K562 (cell line): ENCODE measurements around the gene ANKRD65. TPM values are rescaled to one million over a fixed set of nuclear protein-coding genes. Genes with fewer than 3 reads are reported as not detected.

ENCODE experiments used
- ARHGAP35 ChIP-seq: fragments of 450-650 bp; IDR thresholded peaks from 2 replicates; pipeline ENCODE4 v1.6.1; 2018; ENCODE audit not compliant: partially characterized antibody
- DMBX1 ChIP-seq: fragments of 250-450 bp; sonication (Bioruptor Pico); IDR thresholded peaks from 2 replicates; pipeline ENCODE4 v1.8.0; 2022; ENCODE audit warnings: inconsistent platforms, mild to moderate bottlenecking, moderate library complexity, borderline replicate concordance
- ETV1 ChIP-seq: fragments of 450-650 bp; conservative IDR thresholded peaks from 2 replicates; pipeline ENCODE4 v1.6.1; 2016; ENCODE audit warnings: missing genetic modification characterization, control low read depth, low read depth, missing compliant biosample characterization
- GABPA ChIP-seq: fragments of 200-800 bp; sonication (Bioruptor generic); conservative IDR thresholded peaks from 2 replicates; pipeline ENCODE4 v1.6.1; 2016; ENCODE audit warnings: low read depth, missing genetic modification characterization, missing compliant biosample characterization
- HDAC1 ChIP-seq, 2 experiments: fragments of 450-650 bp; IDR thresholded peaks; 2 replicates each; pipeline ENCODE4 v1.6.1; 2016 to 2017; ENCODE audit warnings: inconsistent platforms in 1 of 2, mild to moderate bottlenecking in 1 of 2, moderate library complexity in 1 of 2
- KHSRP ChIP-seq: fragments of 450-650 bp; IDR thresholded peaks from 2 replicates; pipeline ENCODE4 v1.6.1; 2017
- RHOXF2B ChIP-seq: fragments of 250-450 bp; sonication (Bioruptor Pico); conservative IDR thresholded peaks from 2 replicates; pipeline ENCODE4 v1.5.1; 2021
- STAT5A ChIP-seq: IDR thresholded peaks from 2 replicates; pipeline ENCODE4 v1.6.1; 2012; ENCODE audit warnings: low read length, inconsistent platforms, borderline replicate concordance
- SUPT5H ChIP-seq: fragments of 450-650 bp; IDR thresholded peaks from 2 replicates; pipeline ENCODE4 v1.6.1; 2016
- TBP ChIP-seq: optimal IDR thresholded peaks from 2 replicates; pipeline ENCODE3; 2011; ENCODE audit warnings: low read depth, low read length, improper control_type of control experiment
- ZNF134 ChIP-seq: fragments of 250-450 bp; sonication (Bioruptor Pico); conservative IDR thresholded peaks from 2 replicates; pipeline ENCODE4 v1.4.0; 2020
- polyA plus RNA-seq, 8 experiments: library from polyadenylated mRNA; depleted of rRNA in 4 of 8; stranded (reverse) in 5 of 8; unstranded in 3 of 8; fragments of >200 nt; fragmentation: Nextera tagmentation in 2 of 8; fragmentation: Illumina TruSeq in 1 of 8; extraction: Ambion mirVana in 2 of 8; extraction: Trizol in 1 of 8; gene quantifications; 2 replicates each; pipeline versions ENCODE4 v1.2.1 to v1.2.3, GENCODE V29; 2011 to 2014; ENCODE audit warnings: inconsistent platforms in 1 of 8, missing spikeins in 1 of 8
- total RNA-seq, 7 experiments: library from RNA; depleted of rRNA in 6 of 7; stranded (reverse); fragments of >200 nt in 6 of 7; fragmentation: Illumina TruSeq in 2 of 7; extraction: Trizol in 2 of 7; gene quantifications; 2 replicates each; pipeline versions ENCODE4 v1.2.1 to v1.2.3, GENCODE V29; 2011 to 2021; ENCODE audit warnings: low replicate concordance in 1 of 7
- TF ChIP-seq, protein P1 (sequence below), 2 experiments: fragments of 450-650 bp; conservative IDR thresholded peaks; 2 replicates each; pipeline ENCODE4 v1.6.1; 2017; ENCODE audit warnings: mild to moderate bottlenecking in 2 of 2, moderate library complexity in 2 of 2
- TF ChIP-seq, protein P2 (sequence below): fragments of 450-650 bp; formaldehyde crosslinking; IDR thresholded peaks from 2 replicates; pipeline ENCODE4 v1.4.0; 2022; ENCODE audit warnings: missing genetic modification characterization
- TF ChIP-seq, protein P3 (sequence below): fragments of 450-650 bp; formaldehyde crosslinking; IDR thresholded peaks from 2 replicates; pipeline ENCODE4 v1.4.0; 2020; ENCODE audit warnings: mild to moderate bottlenecking, moderate library complexity
- TF ChIP-seq, protein P4 (sequence below): fragments of 200-800 bp; sonication (Bioruptor generic); IDR thresholded peaks from 2 replicates; pipeline ENCODE4 v1.6.1; 2016; ENCODE audit warnings: missing genetic modification characterization, missing compliant biosample characterization
- TF ChIP-seq, protein P5 (sequence below), 2 experiments: fragments of 450-650 bp in 1 of 2; sonication (generic) in 1 of 2; formaldehyde crosslinking in 1 of 2; IDR thresholded peaks in 1 of 2; conservative IDR thresholded peaks in 1 of 2; 2 replicates each; pipeline versions ENCODE4 v1.6.1 to v1.8.1; 2016 to 2023; ENCODE audit warnings: mild to moderate bottlenecking in 2 of 2, moderate library complexity in 2 of 2, inconsistent platforms in 1 of 2, missing genetic modification reagents in 1 of 2

Gene ANKRD65
- total and polyA plus RNA-seq, 9 of the 15 experiments (the other 6 are each of a cell fraction or from before 2014, with no cell fraction given), result not detected

DNA sequence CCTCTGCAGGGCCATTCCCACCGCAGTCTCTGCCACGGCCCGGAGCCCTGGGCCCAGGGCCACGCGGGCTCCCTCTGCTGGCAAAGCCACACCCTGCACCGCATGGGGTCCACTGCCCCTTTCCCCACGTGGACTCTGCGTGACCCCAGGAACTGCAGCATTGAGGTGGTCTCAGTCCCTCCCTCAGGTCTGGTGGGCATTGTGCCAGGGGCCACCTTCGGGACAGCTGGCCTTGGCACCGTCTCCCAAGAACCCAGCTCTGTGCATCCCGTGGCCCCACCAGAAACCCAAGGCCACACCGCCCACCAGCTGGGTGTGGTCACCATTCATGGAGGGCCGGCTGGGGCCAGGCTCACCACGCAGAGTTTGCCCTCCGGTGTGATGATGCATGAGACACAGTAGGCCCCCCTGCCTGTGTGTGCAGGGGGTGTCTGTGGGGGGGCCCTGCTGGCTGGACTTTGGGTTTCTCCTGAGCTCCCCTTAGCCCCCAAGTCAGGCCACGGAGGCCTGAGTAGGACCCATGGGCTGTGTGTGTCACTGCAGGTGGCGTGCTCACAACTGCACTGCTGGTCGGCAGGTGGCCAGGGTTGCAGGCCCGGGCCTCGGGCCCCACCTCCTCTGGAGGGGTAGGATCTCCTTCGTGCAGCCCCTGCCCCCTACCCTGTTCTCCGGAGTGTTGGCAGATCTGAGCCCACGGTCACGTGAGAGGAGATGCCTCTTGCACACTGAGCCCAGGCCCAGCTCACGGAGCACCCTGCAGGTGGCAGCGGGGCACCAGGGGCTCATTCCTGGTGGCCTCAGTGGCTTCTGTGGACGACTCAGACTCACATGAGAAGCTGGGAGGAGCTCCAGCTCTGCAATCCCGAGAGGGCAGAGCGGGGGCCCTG is 20.2 kb upstream of the ANKRD65 start (continued):
- TF ChIP-seq, protein P1, sequence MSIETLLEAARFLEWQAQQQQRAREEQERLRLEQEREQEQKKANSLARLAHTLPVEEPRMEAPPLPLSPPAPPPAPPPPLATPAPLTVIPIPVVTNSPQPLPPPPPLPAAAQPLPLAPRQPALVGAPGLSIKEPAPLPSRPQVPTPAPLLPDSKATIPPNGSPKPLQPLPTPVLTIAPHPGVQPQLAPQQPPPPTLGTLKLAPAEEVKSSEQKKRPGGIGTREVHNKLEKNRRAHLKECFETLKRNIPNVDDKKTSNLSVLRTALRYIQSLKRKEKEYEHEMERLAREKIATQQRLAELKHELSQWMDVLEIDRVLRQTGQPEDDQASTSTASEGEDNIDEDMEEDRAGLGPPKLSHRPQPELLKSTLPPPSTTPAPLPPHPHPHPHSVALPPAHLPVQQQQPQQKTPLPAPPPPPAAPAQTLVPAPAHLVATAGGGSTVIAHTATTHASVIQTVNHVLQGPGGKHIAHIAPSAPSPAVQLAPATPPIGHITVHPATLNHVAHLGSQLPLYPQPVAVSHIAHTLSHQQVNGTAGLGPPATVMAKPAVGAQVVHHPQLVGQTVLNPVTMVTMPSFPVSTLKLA (conservative IDR thresholded peaks at IDR 0.05), result peak; percentile 91 to 94
- TF ChIP-seq STAT5A (no peak), DMBX1 (CRISPR knock-in tag) (no peak), RHOXF2B (no peak), ETV1 (tag) (no peak), TBP (no peak), KHSRP (no peak), GABPA (tag) (no peak), ZNF134 (CRISPR knock-in tag) (no peak), SUPT5H (no peak), HDAC1 (IDR thresholded peaks at IDR 0.05) (peak in 1 of 2 experiments; percentile 87; a peak in 2 of 4 replicates), ARHGAP35 (no peak)
- TF ChIP-seq, protein P2, sequence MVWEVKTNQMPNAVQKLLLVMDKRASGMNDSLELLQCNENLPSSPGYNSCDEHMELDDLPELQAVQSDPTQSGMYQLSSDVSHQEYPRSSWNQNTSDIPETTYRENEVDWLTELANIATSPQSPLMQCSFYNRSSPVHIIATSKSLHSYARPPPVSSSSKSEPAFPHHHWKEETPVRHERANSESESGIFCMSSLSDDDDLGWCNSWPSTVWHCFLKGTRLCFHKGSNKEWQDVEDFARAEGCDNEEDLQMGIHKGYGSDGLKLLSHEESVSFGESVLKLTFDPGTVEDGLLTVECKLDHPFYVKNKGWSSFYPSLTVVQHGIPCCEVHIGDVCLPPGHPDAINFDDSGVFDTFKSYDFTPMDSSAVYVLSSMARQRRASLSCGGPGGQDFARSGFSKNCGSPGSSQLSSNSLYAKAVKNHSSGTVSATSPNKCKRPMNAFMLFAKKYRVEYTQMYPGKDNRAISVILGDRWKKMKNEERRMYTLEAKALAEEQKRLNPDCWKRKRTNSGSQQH, result no peak
- TF ChIP-seq, protein P3, sequence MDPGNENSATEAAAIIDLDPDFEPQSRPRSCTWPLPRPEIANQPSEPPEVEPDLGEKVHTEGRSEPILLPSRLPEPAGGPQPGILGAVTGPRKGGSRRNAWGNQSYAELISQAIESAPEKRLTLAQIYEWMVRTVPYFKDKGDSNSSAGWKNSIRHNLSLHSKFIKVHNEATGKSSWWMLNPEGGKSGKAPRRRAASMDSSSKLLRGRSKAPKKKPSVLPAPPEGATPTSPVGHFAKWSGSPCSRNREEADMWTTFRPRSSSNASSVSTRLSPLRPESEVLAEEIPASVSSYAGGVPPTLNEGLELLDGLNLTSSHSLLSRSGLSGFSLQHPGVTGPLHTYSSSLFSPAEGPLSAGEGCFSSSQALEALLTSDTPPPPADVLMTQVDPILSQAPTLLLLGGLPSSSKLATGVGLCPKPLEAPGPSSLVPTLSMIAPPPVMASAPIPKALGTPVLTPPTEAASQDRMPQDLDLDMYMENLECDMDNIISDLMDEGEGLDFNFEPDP, result no peak
- TF ChIP-seq, protein P4, sequence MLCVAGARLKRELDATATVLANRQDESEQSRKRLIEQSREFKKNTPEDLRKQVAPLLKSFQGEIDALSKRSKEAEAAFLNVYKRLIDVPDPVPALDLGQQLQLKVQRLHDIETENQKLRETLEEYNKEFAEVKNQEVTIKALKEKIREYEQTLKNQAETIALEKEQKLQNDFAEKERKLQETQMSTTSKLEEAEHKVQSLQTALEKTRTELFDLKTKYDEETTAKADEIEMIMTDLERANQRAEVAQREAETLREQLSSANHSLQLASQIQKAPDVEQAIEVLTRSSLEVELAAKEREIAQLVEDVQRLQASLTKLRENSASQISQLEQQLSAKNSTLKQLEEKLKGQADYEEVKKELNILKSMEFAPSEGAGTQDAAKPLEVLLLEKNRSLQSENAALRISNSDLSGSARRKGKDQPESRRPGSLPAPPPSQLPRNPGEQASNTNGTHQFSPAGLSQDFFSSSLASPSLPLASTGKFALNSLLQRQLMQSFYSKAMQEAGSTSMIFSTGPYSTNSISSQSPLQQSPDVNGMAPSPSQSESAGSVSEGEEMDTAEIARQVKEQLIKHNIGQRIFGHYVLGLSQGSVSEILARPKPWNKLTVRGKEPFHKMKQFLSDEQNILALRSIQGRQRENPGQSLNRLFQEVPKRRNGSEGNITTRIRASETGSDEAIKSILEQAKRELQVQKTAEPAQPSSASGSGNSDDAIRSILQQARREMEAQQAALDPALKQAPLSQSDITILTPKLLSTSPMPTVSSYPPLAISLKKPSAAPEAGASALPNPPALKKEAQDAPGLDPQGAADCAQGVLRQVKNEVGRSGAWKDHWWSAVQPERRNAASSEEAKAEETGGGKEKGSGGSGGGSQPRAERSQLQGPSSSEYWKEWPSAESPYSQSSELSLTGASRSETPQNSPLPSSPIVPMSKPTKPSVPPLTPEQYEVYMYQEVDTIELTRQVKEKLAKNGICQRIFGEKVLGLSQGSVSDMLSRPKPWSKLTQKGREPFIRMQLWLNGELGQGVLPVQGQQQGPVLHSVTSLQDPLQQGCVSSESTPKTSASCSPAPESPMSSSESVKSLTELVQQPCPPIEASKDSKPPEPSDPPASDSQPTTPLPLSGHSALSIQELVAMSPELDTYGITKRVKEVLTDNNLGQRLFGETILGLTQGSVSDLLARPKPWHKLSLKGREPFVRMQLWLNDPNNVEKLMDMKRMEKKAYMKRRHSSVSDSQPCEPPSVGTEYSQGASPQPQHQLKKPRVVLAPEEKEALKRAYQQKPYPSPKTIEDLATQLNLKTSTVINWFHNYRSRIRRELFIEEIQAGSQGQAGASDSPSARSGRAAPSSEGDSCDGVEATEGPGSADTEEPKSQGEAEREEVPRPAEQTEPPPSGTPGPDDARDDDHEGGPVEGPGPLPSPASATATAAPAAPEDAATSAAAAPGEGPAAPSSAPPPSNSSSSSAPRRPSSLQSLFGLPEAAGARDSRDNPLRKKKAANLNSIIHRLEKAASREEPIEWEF (CRISPR knock-in tag), result no peak
- TF ChIP-seq, protein P5, sequence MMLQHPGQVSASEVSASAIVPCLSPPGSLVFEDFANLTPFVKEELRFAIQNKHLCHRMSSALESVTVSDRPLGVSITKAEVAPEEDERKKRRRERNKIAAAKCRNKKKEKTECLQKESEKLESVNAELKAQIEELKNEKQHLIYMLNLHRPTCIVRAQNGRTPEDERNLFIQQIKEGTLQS (IDR thresholded peaks at IDR 0.05), result no peak
- TF ChIP-seq, protein P5 (CRISPR knock-in tag; conservative IDR thresholded peaks at IDR 0.05), result no peak
